HEK293T (cell line): ENCODE results near the gene KRTAP3-2.

Experiments
- ARNT ChIP-seq: fragments of 450-650 bp; IDR thresholded peaks from 2 replicates; pipeline ENCODE4 v1.6.1; 2017; ENCODE audit warnings: mild to moderate bottlenecking
- BHLHE40 ChIP-seq: fragments of 450-650 bp; IDR thresholded peaks from 2 replicates; pipeline ENCODE4 v1.6.1; 2016; ENCODE audit warnings: mild to moderate bottlenecking, moderate library complexity, borderline replicate concordance
- CTBP1 ChIP-seq: fragments of 450-650 bp; IDR thresholded peaks from 2 replicates; pipeline ENCODE4 v1.6.1; 2016; ENCODE audit warnings: borderline replicate concordance
- ELF4 ChIP-seq: fragments of 450-650 bp; IDR thresholded peaks from 2 replicates; pipeline ENCODE4 v1.6.1; 2017; ENCODE audit warnings: antibody characterized with exemption
- FOXA1 ChIP-seq: fragments of 450-650 bp; IDR thresholded peaks from 2 replicates; pipeline ENCODE4 v1.6.1; 2016; ENCODE audit warnings: mild to moderate bottlenecking
- FOXK2 ChIP-seq: fragments of 450-650 bp; IDR thresholded peaks from 2 replicates; pipeline ENCODE4 v1.6.1; 2016; ENCODE audit warnings: mild to moderate bottlenecking
- FOXM1 ChIP-seq: fragments of 450-650 bp; IDR thresholded peaks from 2 replicates; pipeline ENCODE4 v1.6.1; 2017; ENCODE audit warnings: mild to moderate bottlenecking, borderline replicate concordance
- L3MBTL2 ChIP-seq: fragments of 450-650 bp; conservative IDR thresholded peaks from 2 replicates; pipeline ENCODE4 v1.6.1; 2016; ENCODE audit warnings: mild to moderate bottlenecking
- NFRKB ChIP-seq: fragments of 450-650 bp; IDR thresholded peaks from 2 replicates; pipeline ENCODE4 v1.6.1; 2016; ENCODE audit warnings: mild to moderate bottlenecking, moderate library complexity
- PKNOX1 ChIP-seq: fragments of 450-650 bp; IDR thresholded peaks from 2 replicates; pipeline ENCODE4 v1.6.1; 2016
- SP1 ChIP-seq: fragments of 450-650 bp; IDR thresholded peaks from 2 replicates; pipeline ENCODE4 v1.6.1; 2017
- SUZ12 ChIP-seq: fragments of 450-650 bp; IDR thresholded peaks from 2 replicates; pipeline ENCODE4 v1.6.1; 2016; ENCODE audit warnings: mild to moderate bottlenecking
- TARDBP ChIP-seq: fragments of 450-650 bp; IDR thresholded peaks from 2 replicates; pipeline ENCODE4 v1.6.1; 2016
- ZNF384 ChIP-seq: fragments of 450-650 bp; IDR thresholded peaks from 2 replicates; pipeline ENCODE4 v1.6.1; 2016

- TF ChIP-seq ELF4 (no peak), SUZ12 (no peak), FOXA1 (no peak), BHLHE40 (no peak), ZNF384 (no peak), NFRKB (no peak), L3MBTL2 (no peak), TARDBP (no peak), FOXM1 (no peak), ARNT (no peak), CTBP1 (no peak), SP1 (no peak), PKNOX1 (no peak), FOXK2 (no peak)
These were observed 18.6 kb downstream of the KRTAP3-2 start for GRCh38 chr17:40981115-40981514.
